HepG2 (cell line): ENCODE measurements around the gene CTDSPL2. TPM values are rescaled to one million over a fixed set of nuclear protein-coding genes. Genes with fewer than 3 reads are reported as not detected.

Experiments used
- ATAC-seq: fragments of 200-7000 bp; cut with Tn5 transposase; 3 replicates; pipeline ENCODE4 v1.9.1; 2020; ENCODE audit warnings: mild to moderate bottlenecking, moderate library complexity
- BruUV-seq: library from RNA; stranded (reverse); fragments of 400-500 nt; replicated peaks from 2 replicates; lab custom pipeline; 2021; lab: Mats Ljungman, UMichigan
- CTCF ChIA-PET: fragments of 300-600 bp; formaldehyde crosslinking; extraction: SDS; loops from one replicate; lab custom pipeline; 2021; ENCODE audit warnings: low total read pairs, inconsistent platforms, low intra/inter-chr PET ratio; lab: Yijun Ruan, JAX
- POLR2A ChIA-PET: fragments of 350-600 bp; sonication (Branson Sonifier 250); formaldehyde crosslinking; loops from one replicate; lab custom pipeline; 2020; ENCODE audit warnings: antibody characterized with exemption, inconsistent platforms; lab: Yijun Ruan, JAX
- DNase-seq: peaks from one replicate; pipeline ENCODE4 v3.0.0-alpha.2; 2015; ENCODE audit warnings: low spot score
- FAIRE-seq: peaks from 3 replicates; lab custom pipeline; 2011; peaks lifted over from hg19 to GRCh38; lab: Jason Lieb, UNC
- H2AFZ ChIP-seq: one replicate; pipeline ENCODE4 v1.6.1; 2011; ENCODE audit warnings: low read length, inconsistent platforms
- H3K27ac ChIP-seq: fragments of 300-600 bp; 3 replicates; pipeline ENCODE4 v1.8.0; 2011; ENCODE audit warnings: mixed run types, mild to moderate bottlenecking, mixed read lengths, low read length, inconsistent platforms; ENCODE audit not compliant: insufficient read depth; ENCODE audit errors: extremely low read length
- H3K27me3 ChIP-seq, 2 experiments: fragments of 200-600 bp in 1 of 2; 2 replicates in 1 of 2; 3 replicates in 1 of 2; pipeline versions ENCODE4 v1.6.0 to v1.8.0; 2011; ENCODE audit warnings: low read length in 2 of 2, mild to moderate bottlenecking in 2 of 2, moderate library complexity in 2 of 2, inconsistent platforms in 1 of 2; ENCODE audit not compliant: insufficient read depth in 2 of 2, control insufficient read depth in 1 of 2
- H3K36me3 ChIP-seq, 2 experiments: fragments of 200-600 bp in 1 of 2; replicated peaks in 1 of 2; 2 replicates in 1 of 2; 3 replicates in 1 of 2; pipeline versions ENCODE4 v1.5.1 to v1.8.0; 2011; ENCODE audit warnings: low read length in 2 of 2, inconsistent platforms in 1 of 2; ENCODE audit not compliant: insufficient read depth in 2 of 2, control insufficient read depth in 1 of 2
- H3K4me1 ChIP-seq: 2 replicates; pipeline ENCODE4 v1.5.1; 2012; ENCODE audit warnings: low read length, inconsistent platforms; ENCODE audit not compliant: insufficient read depth
- H3K4me2 ChIP-seq: 2 replicates; pipeline ENCODE4 v1.6.0; 2011; ENCODE audit warnings: low read depth, low read length, inconsistent platforms
- H3K4me3 ChIP-seq, 3 experiments: fragments of 200-600 bp in 1 of 3; sonication (generic), shearing (Covaris generic) in 1 of 3; replicated peaks in 1 of 3; 2 replicates each; pipeline ENCODE4 v1.5.1; 2011 to 2016; ENCODE audit warnings: low read length in 3 of 3, inconsistent platforms in 2 of 3, low read depth in 2 of 3, mild to moderate bottlenecking in 2 of 3, control low read depth in 1 of 3, mixed read lengths in 1 of 3; ENCODE audit not compliant: insufficient read depth in 1 of 3
- H3K79me2 ChIP-seq: one replicate; pipeline ENCODE4 v1.6.1; 2011; ENCODE audit warnings: low read length, inconsistent platforms; ENCODE audit not compliant: insufficient read depth
- H3K9ac ChIP-seq: 2 replicates; pipeline ENCODE4 v1.6.0; 2011; ENCODE audit warnings: mild to moderate bottlenecking, low read depth, low read length, inconsistent platforms; ENCODE audit not compliant: insufficient read depth
- H3K9me3 ChIP-seq: 2 replicates; pipeline ENCODE4 v1.5.1; 2012; ENCODE audit warnings: mild to moderate bottlenecking, low read length
- H4K20me1 ChIP-seq: 2 replicates; pipeline ENCODE4 v1.6.0; 2011; ENCODE audit warnings: inconsistent platforms, mild to moderate bottlenecking, low read length, moderate library complexity; ENCODE audit not compliant: insufficient read depth
- AKAP8 ChIP-seq: sonication (generic); formaldehyde crosslinking; IDR thresholded peaks from 2 replicates; pipeline ENCODE4 v1.5.1; 2020; ENCODE audit warnings: mild to moderate bottlenecking, missing genetic modification reagents
- STAG1 ChIP-seq: sonication (generic); formaldehyde crosslinking; IDR thresholded peaks from 2 replicates; pipeline ENCODE4 v1.4.0; 2020; ENCODE audit warnings: missing genetic modification reagents
- TSC22D2 ChIP-seq: sonication (generic); formaldehyde crosslinking; IDR thresholded peaks from 2 replicates; pipeline ENCODE4 v1.5.1; 2020; ENCODE audit warnings: missing genetic modification reagents, mild to moderate bottlenecking, borderline replicate concordance
- WGBS: methylation state at CpG from one replicate; pipeline ENCODE4 v1.1.6; 2017; ENCODE audit warnings: low lambda C conversion rate; 5-methylcytosine and 5-hydroxymethylcytosine counted together
- in situ Hi-C: cut with HindIII; loops from 2 replicates; pipeline ENCODE4 v1.10.0; 2017; ENCODE audit warnings: low pct_unique_long_range_greater_than_20kb; ENCODE audit not compliant: extremely low pct_ligation_motif_present
- intact Hi-C: fragments of 100-400 bp; cut with micrococcal nuclease; formaldehyde crosslinking; loops from one replicate; pipeline ENCODE4 v1.10.0; 2022; ENCODE audit not compliant: unreplicated experiment
- polyA plus RNA-seq, 8 experiments: library from polyadenylated mRNA; depleted of rRNA in 3 of 8; stranded (reverse) in 7 of 8; unstranded in 1 of 8; fragments of >200 nt; fragmentation: Illumina TruSeq in 4 of 8; extraction: Trizol in 4 of 8; gene quantifications; 2 replicates each; pipeline versions ENCODE4 v1.2.1 to v1.2.3, GENCODE V29; 2011 to 2016; ENCODE audit warnings: low read depth in 4 of 8, missing spikeins in 1 of 8, mixed read lengths in 1 of 8; ENCODE audit not compliant: insufficient read depth in 1 of 8
- total RNA-seq, 5 experiments: library from RNA; depleted of rRNA; stranded (reverse); fragments of >200 nt; fragmentation: Illumina TruSeq; extraction: Trizol; gene quantifications; 2 replicates each; pipeline ENCODE4 v1.2.3, GENCODE V29; 2016; ENCODE audit warnings: low read depth in 1 of 5
- TF ChIP-seq, protein P1 (sequence below): sonication (generic); formaldehyde crosslinking; IDR thresholded peaks from 2 replicates; pipeline ENCODE4 v1.5.0; 2020; ENCODE audit warnings: mild to moderate bottlenecking, missing genetic modification reagents
- TF ChIP-seq, protein P2 (sequence below): sonication (generic); formaldehyde crosslinking; IDR thresholded peaks from 2 replicates; pipeline ENCODE4 v1.5.0; 2020; ENCODE audit warnings: mild to moderate bottlenecking, missing genetic modification reagents, moderate library complexity
- TF ChIP-seq, protein P3 (sequence below): sonication (generic); formaldehyde crosslinking; IDR thresholded peaks from 2 replicates; pipeline ENCODE4 v1.8.1; 2023; ENCODE audit warnings: mild to moderate bottlenecking, inconsistent platforms, moderate library complexity, missing genetic modification reagents, borderline replicate concordance

CTDSPL2 gene
- total and polyA plus RNA-seq, 2 of the 13 experiments (the other 11 are each of a cell fraction or from before 2014, with no cell fraction given): 37.4 to 56.2 TPM

DNA sequence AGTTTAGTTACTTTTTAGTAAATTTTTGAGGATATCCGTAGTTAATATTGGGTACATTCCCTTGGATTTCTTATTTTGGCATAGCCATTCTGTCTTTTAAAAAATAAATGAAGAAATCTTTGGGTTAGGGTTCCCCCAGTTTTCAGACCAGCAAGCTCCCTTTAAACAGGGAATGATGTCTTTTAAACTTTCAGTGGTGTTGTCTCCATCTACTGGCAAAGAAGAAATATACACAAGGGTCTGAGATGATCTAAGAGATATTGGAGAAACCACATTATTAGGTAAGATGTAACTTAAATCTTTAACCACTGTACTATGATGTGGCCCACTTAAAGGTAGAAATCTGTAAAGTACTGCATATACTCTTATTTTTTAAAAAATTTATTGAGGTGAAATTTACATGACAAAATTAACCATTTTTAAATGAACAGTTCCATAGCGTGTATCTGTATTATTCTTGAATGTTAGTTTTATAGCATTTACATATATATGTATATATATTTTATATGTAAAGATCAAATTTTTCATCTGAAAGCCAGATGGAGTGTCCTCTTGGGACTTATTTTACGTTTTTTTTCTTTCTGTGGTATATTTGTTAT lies 74.4 kb downstream of the CTDSPL2 start:
- Histone ChIP-seq H3K9me3 (no peaks in the 10 kb centered on the region), H2AFZ (no peak overlapping the region), H4K20me1 (0 out of 2 replicates have a peak, but pooled peaks cover 2% of the 10 kb centered on the region)
- intact Hi-C loops: loop anchor here (5.0 to 10.0 kb wide), 3 partner anchors 75 to 600 kb away; partner anchors contain the start of gene CTDSPL2
- peak; percentile 42 for FAIRE-seq
- no peak for TF ChIP-seq AKAP8
- TF ChIP-seq, protein P1, sequence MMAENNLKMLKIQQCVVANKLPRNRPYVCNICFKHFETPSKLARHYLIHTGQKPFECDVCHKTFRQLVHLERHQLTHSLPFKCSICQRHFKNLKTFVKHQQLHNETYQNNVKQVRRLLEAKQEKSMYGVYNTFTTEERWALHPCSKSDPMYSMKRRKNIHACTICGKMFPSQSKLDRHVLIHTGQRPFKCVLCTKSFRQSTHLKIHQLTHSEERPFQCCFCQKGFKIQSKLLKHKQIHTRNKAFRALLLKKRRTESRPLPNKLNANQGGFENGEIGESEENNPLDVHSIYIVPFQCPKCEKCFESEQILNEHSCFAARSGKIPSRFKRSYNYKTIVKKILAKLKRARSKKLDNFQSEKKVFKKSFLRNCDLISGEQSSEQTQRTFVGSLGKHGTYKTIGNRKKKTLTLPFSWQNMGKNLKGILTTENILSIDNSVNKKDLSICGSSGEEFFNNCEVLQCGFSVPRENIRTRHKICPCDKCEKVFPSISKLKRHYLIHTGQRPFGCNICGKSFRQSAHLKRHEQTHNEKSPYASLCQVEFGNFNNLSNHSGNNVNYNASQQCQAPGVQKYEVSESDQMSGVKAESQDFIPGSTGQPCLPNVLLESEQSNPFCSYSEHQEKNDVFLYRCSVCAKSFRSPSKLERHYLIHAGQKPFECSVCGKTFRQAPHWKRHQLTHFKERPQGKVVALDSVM (CRISPR knock-in tag): no peak
- TF ChIP-seq, protein P2, sequence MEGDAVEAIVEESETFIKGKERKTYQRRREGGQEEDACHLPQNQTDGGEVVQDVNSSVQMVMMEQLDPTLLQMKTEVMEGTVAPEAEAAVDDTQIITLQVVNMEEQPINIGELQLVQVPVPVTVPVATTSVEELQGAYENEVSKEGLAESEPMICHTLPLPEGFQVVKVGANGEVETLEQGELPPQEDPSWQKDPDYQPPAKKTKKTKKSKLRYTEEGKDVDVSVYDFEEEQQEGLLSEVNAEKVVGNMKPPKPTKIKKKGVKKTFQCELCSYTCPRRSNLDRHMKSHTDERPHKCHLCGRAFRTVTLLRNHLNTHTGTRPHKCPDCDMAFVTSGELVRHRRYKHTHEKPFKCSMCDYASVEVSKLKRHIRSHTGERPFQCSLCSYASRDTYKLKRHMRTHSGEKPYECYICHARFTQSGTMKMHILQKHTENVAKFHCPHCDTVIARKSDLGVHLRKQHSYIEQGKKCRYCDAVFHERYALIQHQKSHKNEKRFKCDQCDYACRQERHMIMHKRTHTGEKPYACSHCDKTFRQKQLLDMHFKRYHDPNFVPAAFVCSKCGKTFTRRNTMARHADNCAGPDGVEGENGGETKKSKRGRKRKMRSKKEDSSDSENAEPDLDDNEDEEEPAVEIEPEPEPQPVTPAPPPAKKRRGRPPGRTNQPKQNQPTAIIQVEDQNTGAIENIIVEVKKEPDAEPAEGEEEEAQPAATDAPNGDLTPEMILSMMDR: peak; percentile 55
- TF ChIP-seq, protein P3, sequence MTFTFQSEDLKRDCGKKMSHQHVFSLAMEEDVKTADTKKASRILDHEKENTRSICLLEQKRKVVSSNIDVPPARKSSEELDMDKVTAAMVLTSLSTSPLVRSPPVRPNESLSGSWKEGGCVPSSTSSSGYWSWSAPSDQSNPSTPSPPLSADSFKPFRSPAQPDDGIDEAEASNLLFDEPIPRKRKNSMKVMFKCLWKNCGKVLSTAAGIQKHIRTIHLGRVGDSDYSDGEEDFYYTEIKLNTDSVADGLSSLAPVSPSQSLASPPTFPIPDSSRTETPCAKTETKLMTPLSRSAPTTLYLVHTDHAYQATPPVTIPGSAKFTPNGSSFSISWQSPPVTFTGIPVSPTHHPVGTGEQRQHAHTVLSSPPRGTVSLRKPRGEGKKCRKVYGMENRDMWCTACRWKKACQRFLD: no peak
- peak; percentile 60 for TF ChIP-seq STAG1 (CRISPR knock-in tag)
- no peak for TF ChIP-seq TSC22D2 (CRISPR knock-in tag)
- TF ChIP-seq, all 625 proteins: peak for 2
- in situ Hi-C loops: loop anchor here (10.0 to 25.0 kb wide), 2 partner anchors 217 to 615 kb away; partner anchors contain the start of gene GOLM2
- BruUV-seq: no TSS peak
- Histone ChIP-seq H3K4me3 (no peak overlapping the region), H3K79me2 (no peaks in the 10 kb centered on the region), H3K9ac (no peak overlapping the region), H3K27ac (no peak overlapping the region), H3K4me1 (no peaks in the 10 kb centered on the region), H3K36me3 (peaks cover 7 to 39% of the 10 kb centered on the region in 2 experiments; a peak in 4 of 5 replicates), H3K27me3 (no peaks in the 10 kb centered on the region), H3K4me2 (no peak overlapping the region)
- ATAC-seq: peak; percentile 65
- DNase-seq: peak; percentile 27
- WGBS: 73% methylated on average over 3 of the region's 3 CpGs
- CTCF ChIA-PET: interaction anchor here (0.8 to 1.6 kb wide), 3 partner anchors 75 to 599 kb away, joined by 3 read pairs; partner anchors contain the start of gene CTDSPL2
- POLR2A ChIA-PET: interaction anchor here (0.8 kb wide), 1 partner anchor 74 kb away, joined by 5 read pairs; the partner anchor contains the start of gene CTDSPL2
